ENCODE measurements around the gene TGM2. TPM values are rescaled to one million over a fixed set of nuclear protein-coding genes. Genes with fewer than 3 reads are reported as not detected.
A peak's percentile ranks its signal among the peaks of the same experiment; 100 is the strongest.

The TGM2 gene
- total and polyA plus RNA-seq, 4 donors: 44.2 to 561 (median 321) TPM

GRCh38 chr20:38126932-38127621, 38.0 kb downstream of the TGM2 start:
- peaks cover 0 to 2% of the 10 kb centered on the region in 2 donors for H3K4me1 ChIP-seq (ENCODE audit: control insufficient read depth in 1 of 2, insufficient read depth in 2 of 2, low read length in 2 of 2)
- H3K4me3 ChIP-seq (ENCODE audit: low read length in 2 of 2): no peak overlapping the region
- H3K36me3 ChIP-seq (ENCODE audit: control insufficient read depth in 1 of 2, insufficient read depth in 2 of 2, low read length in 1 of 2): no peaks in the 10 kb centered on the region
- DNase-seq (no peak), ATAC-seq (ENCODE audit: low FRiP score) (peak; percentile 77)
- H3K9me3 ChIP-seq (ENCODE audit: control insufficient read depth, low read length): no peaks in the 10 kb centered on the region
- H3K27ac ChIP-seq (ENCODE audit: low read depth in 1 of 2, low read length in 2 of 2): peak overlapping the region; percentile 28 to 91
- 2 to 4% methylated on average over 12 of the region's 12 CpGs for WGBS, 2 donors
- H3K27me3 ChIP-seq (ENCODE audit: control insufficient read depth in 1 of 2, insufficient read depth in 2 of 2, low read length in 1 of 2): no peaks in the 10 kb centered on the region
- intact Hi-C loops (cut with DNase I): no loop called here

- intact Hi-C loops (cut with DNase I): no loop called here
- DNase-seq (no peak), ATAC-seq (ENCODE audit: low FRiP score) (peak; percentile 13)
- 24 to 29% methylated on average over 7 of the region's 7 CpGs for WGBS, 2 donors
- Histone ChIP-seq H3K36me3 (ENCODE audit: control insufficient read depth in 1 of 2, insufficient read depth in 2 of 2, low read length in 1 of 2) (no peaks in the 10 kb centered on the region), H3K27ac (ENCODE audit: low read depth in 1 of 2, low read length in 2 of 2) (peak overlapping the region; percentile 28 to 91), H3K27me3 (ENCODE audit: control insufficient read depth in 1 of 2, insufficient read depth in 2 of 2, low read length in 1 of 2) (no peaks in the 10 kb centered on the region), H3K4me3 (ENCODE audit: low read length in 2 of 2) (no peak overlapping the region), H3K9me3 (ENCODE audit: control insufficient read depth, low read length) (no peaks in the 10 kb centered on the region), H3K4me1 (ENCODE audit: control insufficient read depth in 1 of 2, insufficient read depth in 2 of 2, low read length in 2 of 2) (peaks cover 0 to 2% of the 10 kb centered on the region in 2 donors)
Observed at GRCh38 chr20:38126146-38126921, 38.7 kb downstream of the TGM2 start.

GRCh38 chr20:38125157-38126056, 39.7 kb downstream of the TGM2 start:
- Histone ChIP-seq H3K4me3 (ENCODE audit: low read length in 2 of 2) (no peak overlapping the region), H3K36me3 (ENCODE audit: control insufficient read depth in 1 of 2, insufficient read depth in 2 of 2, low read length in 1 of 2) (no peaks in the 10 kb centered on the region), H3K9me3 (ENCODE audit: control insufficient read depth, low read length) (no peaks in the 10 kb centered on the region), H3K4me1 (ENCODE audit: control insufficient read depth in 1 of 2, insufficient read depth in 2 of 2, low read length in 2 of 2) (peaks cover 0 to 2% of the 10 kb centered on the region in 2 donors), H3K27ac (ENCODE audit: low read depth in 1 of 2, low read length in 2 of 2) (peak overlapping the region; percentile 28 to 91), H3K27me3 (ENCODE audit: control insufficient read depth in 1 of 2, insufficient read depth in 2 of 2, low read length in 1 of 2) (no peaks in the 10 kb centered on the region)
- DNase-seq: peak; percentile 94 to 95
- peak; percentile 85 for ATAC-seq (ENCODE audit: low FRiP score)
- 17 to 19% methylated on average over 18 of the region's 18 CpGs for WGBS, 2 donors
- intact Hi-C loops (cut with DNase I): no loop called here

GRCh38 chr20:38123021-38123587, 42.0 kb downstream of the TGM2 start:
- intact Hi-C loops (cut with DNase I): no loop called here
- DNase-seq (no peak), ATAC-seq (ENCODE audit: low FRiP score) (no peak)
- H3K4me1 ChIP-seq (ENCODE audit: control insufficient read depth in 1 of 2, insufficient read depth in 2 of 2, low read length in 2 of 2): peaks cover 0 to 2% of the 10 kb centered on the region in 2 donors
- WGBS, 2 donors: 25 to 32% methylated on average over 4 of the region's 4 CpGs
- no peak overlapping the region for H3K27ac ChIP-seq (ENCODE audit: low read depth in 1 of 2, low read length in 2 of 2)
- no peaks in the 10 kb centered on the region for H3K27me3 ChIP-seq (ENCODE audit: control insufficient read depth in 1 of 2, insufficient read depth in 2 of 2, low read length in 1 of 2)
- no peaks in the 10 kb centered on the region for H3K9me3 ChIP-seq (ENCODE audit: control insufficient read depth, low read length)
- no peaks in the 10 kb centered on the region for H3K36me3 ChIP-seq (ENCODE audit: control insufficient read depth in 1 of 2, insufficient read depth in 2 of 2, low read length in 1 of 2)
- no peak overlapping the region for H3K4me3 ChIP-seq (ENCODE audit: low read length in 2 of 2)

- WGBS, 2 donors: 91 to 93% methylated on average over 4 of the region's 4 CpGs
- no peak for ATAC-seq (ENCODE audit: low FRiP score)
- intact Hi-C loops (cut with DNase I): no loop called here
Observed at GRCh38 chr20:38121741-38122140, 43.3 kb downstream of the TGM2 start.

GRCh38 chr20:38120625-38120988, 44.5 kb downstream of the TGM2 start:
- no peak for ATAC-seq (ENCODE audit: low FRiP score)
- intact Hi-C loops (cut with DNase I): no loop called here
- DNase-seq: no peak
- H3K4me1 ChIP-seq (ENCODE audit: control insufficient read depth in 1 of 2, insufficient read depth in 2 of 2, low read length in 2 of 2): no peaks in the 10 kb centered on the region
- H3K36me3 ChIP-seq (ENCODE audit: control insufficient read depth in 1 of 2, insufficient read depth in 2 of 2, low read length in 1 of 2): no peaks in the 10 kb centered on the region
- no peaks in the 10 kb centered on the region for H3K27me3 ChIP-seq (ENCODE audit: control insufficient read depth in 1 of 2, insufficient read depth in 2 of 2, low read length in 1 of 2)
- H3K9me3 ChIP-seq (ENCODE audit: control insufficient read depth, low read length): no peaks in the 10 kb centered on the region
- no peak overlapping the region for H3K4me3 ChIP-seq (ENCODE audit: low read length in 2 of 2)
- 95 to 96% methylated on average over 4 of the region's 4 CpGs for WGBS, 2 donors
- no peak overlapping the region for H3K27ac ChIP-seq (ENCODE audit: low read depth in 1 of 2, low read length in 2 of 2)

More at GRCh38 chr20:38121741-38122140, 43.3 kb downstream of the TGM2 start:
- DNase-seq: no peak
- H3K4me1 ChIP-seq (ENCODE audit: control insufficient read depth in 1 of 2, insufficient read depth in 2 of 2, low read length in 2 of 2): peaks cover 0 to 2% of the 10 kb centered on the region in 2 donors
- no peaks in the 10 kb centered on the region for H3K36me3 ChIP-seq (ENCODE audit: control insufficient read depth in 1 of 2, insufficient read depth in 2 of 2, low read length in 1 of 2)
- no peaks in the 10 kb centered on the region for H3K27me3 ChIP-seq (ENCODE audit: control insufficient read depth in 1 of 2, insufficient read depth in 2 of 2, low read length in 1 of 2)
- H3K9me3 ChIP-seq (ENCODE audit: control insufficient read depth, low read length): no peaks in the 10 kb centered on the region
- H3K4me3 ChIP-seq (ENCODE audit: low read length in 2 of 2): no peak overlapping the region
- no peak overlapping the region for H3K27ac ChIP-seq (ENCODE audit: low read depth in 1 of 2, low read length in 2 of 2)

GRCh38 chr20:38119446-38119845, 45.6 kb downstream of the TGM2 start:
- WGBS, 2 donors: 78 to 80% methylated on average over 6 of the region's 6 CpGs

GRCh38 chr20:38117635-38118034, 47.4 kb downstream of the TGM2 start:
- Histone ChIP-seq H3K36me3 (ENCODE audit: control insufficient read depth in 1 of 2, insufficient read depth in 2 of 2, low read length in 1 of 2) (no peaks in the 10 kb centered on the region), H3K9me3 (ENCODE audit: control insufficient read depth, low read length) (no peaks in the 10 kb centered on the region), H3K27me3 (ENCODE audit: control insufficient read depth in 1 of 2, insufficient read depth in 2 of 2, low read length in 1 of 2) (no peaks in the 10 kb centered on the region), H3K4me3 (ENCODE audit: low read length in 2 of 2) (no peak overlapping the region), H3K4me1 (ENCODE audit: control insufficient read depth in 1 of 2, insufficient read depth in 2 of 2, low read length in 2 of 2) (no peaks in the 10 kb centered on the region), H3K27ac (ENCODE audit: low read depth in 1 of 2, low read length in 2 of 2) (no peak overlapping the region)
- intact Hi-C loops (cut with DNase I): no loop called here
- no peak for DNase-seq
- ATAC-seq (ENCODE audit: low FRiP score): no peak
- WGBS, 2 donors: 9 to 18% methylated on average over 3 of the region's 3 CpGs

More at GRCh38 chr20:38119446-38119845, 45.6 kb downstream of the TGM2 start:
- no peak for DNase-seq
- no peaks in the 10 kb centered on the region for H3K36me3 ChIP-seq (ENCODE audit: control insufficient read depth in 1 of 2, insufficient read depth in 2 of 2, low read length in 1 of 2)
- no peaks in the 10 kb centered on the region for H3K9me3 ChIP-seq (ENCODE audit: control insufficient read depth, low read length)
- no peak for ATAC-seq (ENCODE audit: low FRiP score)
- H3K27ac ChIP-seq (ENCODE audit: low read depth in 1 of 2, low read length in 2 of 2): no peak overlapping the region
- intact Hi-C loops (cut with DNase I): no loop called here
- no peaks in the 10 kb centered on the region for H3K4me1 ChIP-seq (ENCODE audit: control insufficient read depth in 1 of 2, insufficient read depth in 2 of 2, low read length in 2 of 2)
- H3K27me3 ChIP-seq (ENCODE audit: control insufficient read depth in 1 of 2, insufficient read depth in 2 of 2, low read length in 1 of 2): no peaks in the 10 kb centered on the region
- H3K4me3 ChIP-seq (ENCODE audit: low read length in 2 of 2): no peak overlapping the region
